Activated T-helper 1 cell treated with anti-CD3 and anti-CD28 coated beads, Interleukin-12 subunit alpha, Interleukin-12 subunit beta, Interleukin-2, Interleukin-4 antibody, amounts not matched to agents 30 ng/mL and 10 ng/mL and 1 ng/mL, durations not matched to agents 14 hours and 24 hours and 36 hours (primary cell): ENCODE data around the gene AACS. TPM values are rescaled to one million over a fixed set of nuclear protein-coding genes. Genes with fewer than 3 reads are reported as not detected.

ENCODE experiments used
- DNase-seq: peaks from one replicate; pipeline ENCODE4 v3.0.0; 2021; ENCODE audit warnings: low spot score
- H3K27ac Mint-ChIP-seq: one replicate; pipeline ENCODE4 v1.8.0; 2021; ENCODE audit warnings: mild to moderate bottlenecking, mixed read lengths
- H3K27me3 Mint-ChIP-seq: one replicate; pipeline ENCODE4 v1.8.0; 2022; ENCODE audit warnings: mild to moderate bottlenecking, moderate library complexity, mixed read lengths; ENCODE audit not compliant: insufficient read depth
- H3K36me3 Mint-ChIP-seq: one replicate; pipeline ENCODE4 v1.8.0; 2021; ENCODE audit warnings: low read depth, mixed read lengths
- H3K4me1 Mint-ChIP-seq: one replicate; pipeline ENCODE4 v1.8.0; 2021; ENCODE audit warnings: low read depth, mixed read lengths
- H3K4me3 Mint-ChIP-seq: one replicate; pipeline ENCODE4 v1.8.0; 2021; ENCODE audit warnings: mild to moderate bottlenecking, moderate library complexity, mixed read lengths
- H3K9me3 Mint-ChIP-seq: one replicate; pipeline ENCODE4 v1.8.0; 2021; ENCODE audit warnings: mixed read lengths
- intact Hi-C: fragments of 100-400 bp; cut with micrococcal nuclease; formaldehyde crosslinking; loops from one replicate; pipeline ENCODE4 v1.15.1; 2024
- total RNA-seq: library from RNA; stranded (reverse); gene quantifications from 2 replicates; pipeline ENCODE4 v1.2.3, GENCODE V29; 2022

Gene AACS
- total RNA-seq, 1 donor from 2014 or later: 27.8 TPM

DNA sequence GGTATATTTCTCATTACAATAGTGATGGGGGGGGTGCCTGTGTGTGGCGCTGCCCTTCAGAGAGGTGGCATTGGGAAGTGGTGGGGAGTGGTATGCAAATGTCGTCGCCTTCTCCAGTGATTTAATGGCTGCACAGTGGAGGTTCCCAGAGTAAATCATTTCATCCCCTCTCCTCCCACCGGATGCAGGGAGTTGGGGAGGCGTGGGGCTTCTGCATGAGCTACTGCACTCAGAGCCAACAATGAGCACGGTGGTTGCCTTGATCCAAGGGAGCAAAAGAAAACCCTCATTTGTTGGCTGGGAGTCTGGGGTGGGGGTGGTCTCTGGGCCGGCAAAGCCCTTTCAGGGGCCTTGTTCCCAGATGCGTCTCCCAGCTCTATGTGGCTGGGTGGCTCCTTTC is 124.3 kb downstream of the AACS start:
- no peaks in the 10 kb centered on the region for H3K36me3 Mint-ChIP-seq
- DNase-seq: no peak
- H3K4me1 Mint-ChIP-seq: peaks cover 6% of the 10 kb centered on the region
- H3K4me3 Mint-ChIP-seq: no peak overlapping the region
- no peaks in the 10 kb centered on the region for H3K9me3 Mint-ChIP-seq
- intact Hi-C loops: loop anchor here (10.0 kb wide), 1 partner anchor 155 kb away; no protein-coding TSS in a partner anchor
- peaks cover 58% of the 10 kb centered on the region for H3K27me3 Mint-ChIP-seq
- H3K27ac Mint-ChIP-seq: no peak overlapping the region

- H3K27me3 Mint-ChIP-seq: peaks cover 52% of the 10 kb centered on the region
- DNase-seq: no peak
- no peaks in the 10 kb centered on the region for H3K36me3 Mint-ChIP-seq
- intact Hi-C loops: no loop called here
- no peak overlapping the region for H3K4me3 Mint-ChIP-seq
- no peak overlapping the region for H3K27ac Mint-ChIP-seq
- H3K4me1 Mint-ChIP-seq: peaks cover 6% of the 10 kb centered on the region
- H3K9me3 Mint-ChIP-seq: no peaks in the 10 kb centered on the region
Observed at GRCh38 chr12:125191361-125192087, 126.3 kb downstream of the AACS start.

GRCh38 chr12:125192690-125193221 is 127.5 kb downstream of the AACS start:
- Mint-ChIP-seq H3K36me3 (no peaks in the 10 kb centered on the region), H3K27me3 (peaks cover 53% of the 10 kb centered on the region), H3K4me3 (no peak overlapping the region), H3K27ac (no peak overlapping the region), H3K4me1 (peaks cover 3% of the 10 kb centered on the region), H3K9me3 (no peaks in the 10 kb centered on the region)
- intact Hi-C loops: no loop called here
- no peak for DNase-seq

Other genes with a start within 250 kb of the AACS start
- 17.9 and 18.5 TPM in 2 replicates for gene SCARB1, start 201.6 kb upstream of the AACS start, total RNA-seq
- 883 and 899 TPM in 2 replicates for gene UBC, start 150.8 kb upstream of the AACS start, total RNA-seq
- 47.5 and 50.2 TPM in 2 replicates for gene DHX37, start 76.3 kb upstream of the AACS start, total RNA-seq
- gene BRI3BP, start 71.8 kb upstream of the AACS start, total RNA-seq: 35.0 and 35.2 TPM in 2 replicates
- not detected in 2 replicates for gene TMEM132B, start 121.0 kb downstream of the AACS start, total RNA-seq